Measurements from ENCODE around the gene ZNF319.
"Not testable (repeated sequence)": the region's sequence is repeated elsewhere in the genome, so short reads cannot be mapped to it uniquely, and the experiment has no call there.

The ZNF319 gene

DNA sequence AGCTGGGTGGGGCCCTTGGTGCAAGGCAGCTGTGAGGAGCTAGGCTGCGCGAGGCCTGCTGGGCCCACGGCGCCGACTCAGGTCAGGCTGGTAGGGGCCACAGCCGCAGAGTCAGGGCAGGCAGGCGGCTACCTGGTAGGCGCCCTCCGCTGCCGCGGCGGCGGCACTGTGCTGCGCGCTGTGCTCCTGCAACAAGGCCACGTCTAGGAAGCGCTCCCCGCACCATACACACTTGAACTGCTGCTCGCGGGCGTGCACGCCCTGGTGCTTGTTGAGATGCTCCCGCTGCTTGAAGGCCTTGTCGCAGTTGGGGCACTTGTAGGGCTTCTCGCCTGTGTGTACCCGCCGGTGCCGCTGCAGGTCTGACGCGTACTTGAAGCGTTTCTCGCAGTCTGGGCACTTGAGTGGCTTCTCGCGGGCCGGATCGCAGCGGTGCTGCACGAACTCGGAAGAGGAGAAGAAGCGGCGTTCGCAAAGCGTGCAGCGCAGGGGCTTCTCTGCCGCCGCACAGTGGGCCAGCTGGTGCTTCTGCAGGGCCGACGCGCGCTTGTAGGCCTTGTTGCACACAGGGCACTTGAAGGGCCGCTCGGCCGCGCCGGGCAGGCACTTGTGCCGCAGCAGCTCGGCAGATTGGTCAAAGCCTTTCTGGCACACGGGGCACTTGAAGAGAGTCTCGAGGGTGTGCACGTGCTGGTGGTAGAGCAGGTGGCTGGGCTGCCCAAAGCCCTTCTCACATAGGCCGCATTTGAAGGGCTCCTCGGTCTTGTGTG lies 3.9 kb downstream of the ZNF319 start:
- no peak for DNase-seq

DNA sequence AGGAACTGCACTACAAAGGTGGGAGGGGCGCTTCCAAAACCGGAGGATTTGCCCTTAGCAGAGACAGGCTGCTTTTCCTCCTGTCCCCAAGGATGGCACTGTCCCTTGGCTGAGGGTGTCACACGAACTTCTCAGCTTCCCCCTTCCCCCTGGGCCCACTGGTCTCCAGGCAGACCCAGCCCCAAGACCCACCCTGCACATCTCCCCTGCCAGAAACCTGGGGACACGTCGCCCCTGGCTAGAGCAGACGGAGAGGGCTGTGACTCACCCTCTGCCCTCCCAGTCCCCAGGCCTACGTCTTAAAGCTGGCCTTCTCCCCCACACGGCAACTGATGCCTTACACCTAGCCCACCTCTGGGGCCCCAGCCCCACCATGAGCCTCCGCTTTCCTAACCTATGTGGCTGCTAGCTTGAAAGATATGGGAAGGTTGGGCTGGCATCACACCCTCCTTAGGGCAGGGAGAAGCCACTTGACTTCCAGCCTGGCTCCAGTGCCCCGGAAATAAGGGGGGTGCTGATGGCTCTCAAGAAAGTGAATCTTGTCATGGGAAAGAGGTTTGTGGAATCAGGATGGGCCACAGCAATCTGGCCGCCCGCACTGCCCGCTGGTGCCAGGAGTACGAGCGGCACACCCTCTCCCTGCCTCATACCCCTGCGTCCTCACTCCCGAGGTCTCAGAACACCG lies 4.6 kb downstream of the ZNF319 start:
- no peak for DNase-seq

DNA sequence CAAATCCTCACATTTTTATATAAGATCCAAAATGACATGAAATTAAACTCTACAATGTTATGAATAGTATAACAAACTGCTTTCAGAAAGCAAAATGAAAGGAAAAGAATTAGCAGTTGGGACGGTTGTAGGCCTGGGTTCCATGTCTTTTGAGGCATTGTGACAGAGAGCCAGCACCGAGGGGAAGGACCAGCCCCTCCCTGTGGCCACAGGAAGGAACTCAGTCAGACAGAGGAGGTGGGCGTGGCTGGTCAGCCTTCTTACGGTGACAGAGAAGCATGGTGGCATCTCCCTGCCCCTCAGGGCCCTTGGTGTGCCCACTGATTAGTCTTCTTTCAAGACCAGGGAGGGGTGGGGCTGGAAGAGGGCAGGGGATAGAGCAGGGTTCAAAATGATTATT lies 5.7 kb downstream of the ZNF319 start:
- DNase-seq, result peak; percentile 45

DNA sequence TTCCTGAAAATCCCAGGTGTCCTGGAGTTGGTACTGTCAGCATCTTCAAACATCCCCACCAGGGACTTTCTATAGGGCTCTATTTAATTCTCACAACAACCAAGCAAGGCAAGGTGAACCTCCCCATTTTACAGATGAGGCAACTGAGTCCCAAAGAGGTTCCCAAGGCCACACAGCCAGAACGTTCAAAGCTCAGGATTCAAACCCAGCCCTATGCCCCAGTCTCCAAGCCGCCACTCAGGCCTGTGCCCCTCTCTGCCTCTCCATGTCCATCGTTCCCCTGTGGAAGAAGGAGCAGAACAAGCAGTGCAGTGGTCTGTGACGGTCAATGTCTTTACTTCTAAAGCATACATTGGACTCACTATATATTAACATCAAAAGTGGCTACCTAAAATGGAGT lies 6.1 kb downstream of the ZNF319 start:
- DNase-seq, result no peak

DNA sequence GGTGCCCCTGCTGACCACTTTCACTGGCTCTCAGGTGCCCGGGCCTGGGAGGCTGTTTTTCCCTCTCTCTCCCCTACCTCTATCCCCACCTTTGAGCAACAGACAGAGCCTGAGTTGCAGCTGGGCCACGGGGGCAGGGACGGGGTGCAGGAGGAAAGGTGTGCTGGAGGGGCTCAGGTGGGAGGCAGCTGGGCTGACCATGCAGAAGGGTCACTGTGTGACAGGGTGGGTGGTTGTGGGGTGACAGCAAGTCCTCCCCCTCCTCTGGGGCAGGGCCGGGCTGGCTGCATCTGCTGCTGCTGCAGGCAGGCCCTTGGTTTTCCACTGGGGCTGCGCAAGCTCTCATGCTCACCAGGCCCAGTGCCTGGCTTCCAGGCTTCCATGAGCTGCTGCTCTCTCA lies 6.6 kb downstream of the ZNF319 start:
- DNase-seq, result no peak

DNA sequence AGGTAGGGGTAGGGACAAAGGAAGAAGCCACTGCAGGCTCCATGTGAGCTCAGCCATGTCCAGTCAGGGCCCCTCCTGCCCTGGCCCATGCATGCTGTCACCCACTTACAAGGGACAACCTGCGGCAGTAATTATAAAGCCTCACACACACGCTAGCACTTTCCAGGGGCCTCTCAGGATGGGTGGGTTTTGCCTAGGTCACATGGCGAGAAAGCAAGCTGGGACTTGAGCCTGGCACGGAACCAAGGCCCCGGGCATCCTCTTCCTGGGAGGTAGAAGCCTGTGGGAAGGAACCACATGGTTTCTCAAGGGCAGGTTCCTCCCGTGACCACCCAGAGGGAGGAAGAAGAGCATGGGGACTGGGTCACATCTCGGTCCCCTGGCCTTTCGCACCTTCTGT lies 7.0 kb downstream of the ZNF319 start:
- DNase-seq, result no peak

DNA sequence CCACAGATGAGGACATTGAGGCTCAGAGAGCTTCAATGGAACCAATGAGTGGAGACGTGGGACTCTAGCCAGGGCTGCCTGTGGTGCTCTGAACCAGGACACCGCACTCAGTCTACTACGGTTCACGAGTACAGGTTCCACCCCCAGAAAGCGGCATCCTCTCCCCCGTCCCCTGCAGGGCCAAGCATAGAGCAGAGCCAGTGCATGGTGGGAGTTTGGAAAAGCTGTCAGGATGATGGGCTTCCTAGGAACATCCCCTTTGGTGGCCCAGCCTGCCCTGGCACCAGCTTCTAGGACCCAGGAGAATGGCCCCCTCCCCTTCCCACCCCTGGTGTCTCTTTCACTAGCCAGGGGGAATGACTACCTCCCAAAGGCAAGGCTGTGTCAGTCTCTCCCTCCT lies 8.4 kb downstream of the ZNF319 start:
- DNase-seq, result no peak

DNA sequence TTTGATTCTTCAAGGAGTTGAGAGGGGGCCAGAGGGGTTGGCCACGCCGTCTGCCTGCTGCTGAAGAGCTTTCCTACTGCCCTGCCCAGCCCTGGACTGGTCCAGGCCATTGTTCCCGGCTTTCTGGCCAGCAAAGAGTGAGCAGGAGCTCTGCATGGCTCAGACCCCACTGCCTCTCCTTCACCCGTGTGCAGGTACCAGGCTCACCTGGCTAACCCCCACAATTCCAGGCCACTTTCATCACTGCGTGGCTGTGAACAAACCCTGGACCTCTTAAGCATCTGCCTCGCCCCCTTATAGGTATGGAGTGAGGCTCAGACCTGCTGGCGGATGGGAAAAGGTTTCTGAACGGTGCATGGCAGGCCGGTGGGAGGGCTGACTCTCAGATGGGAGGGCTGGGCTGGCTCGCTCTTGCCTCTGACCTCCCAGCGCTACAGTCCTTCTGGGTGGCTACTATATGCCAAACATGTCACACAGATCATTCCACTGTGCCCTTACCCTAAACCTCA lies 8.9 kb downstream of the ZNF319 start:
- no peak for DNase-seq

DNA sequence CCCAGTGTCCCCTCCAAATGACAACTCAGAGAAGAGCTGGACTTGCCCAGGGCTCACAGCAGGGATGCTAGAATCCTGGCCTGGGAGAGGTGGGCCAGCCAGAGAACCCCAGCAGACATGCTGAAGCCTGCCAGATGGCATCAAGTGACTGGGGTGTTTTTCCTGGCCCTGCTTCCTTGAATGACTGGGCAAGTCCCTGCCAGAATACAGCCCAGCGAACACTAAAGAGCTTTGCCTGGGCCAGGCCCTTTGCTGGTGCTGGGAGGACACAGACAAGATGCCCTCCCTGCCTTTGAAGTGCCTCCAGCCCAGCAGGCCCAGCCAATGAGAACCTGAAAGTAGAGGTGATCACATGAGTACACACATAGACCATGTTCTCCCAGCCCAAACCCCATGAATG lies 11.5 kb downstream of the ZNF319 start:
- DNase-seq, result no peak

DNA sequence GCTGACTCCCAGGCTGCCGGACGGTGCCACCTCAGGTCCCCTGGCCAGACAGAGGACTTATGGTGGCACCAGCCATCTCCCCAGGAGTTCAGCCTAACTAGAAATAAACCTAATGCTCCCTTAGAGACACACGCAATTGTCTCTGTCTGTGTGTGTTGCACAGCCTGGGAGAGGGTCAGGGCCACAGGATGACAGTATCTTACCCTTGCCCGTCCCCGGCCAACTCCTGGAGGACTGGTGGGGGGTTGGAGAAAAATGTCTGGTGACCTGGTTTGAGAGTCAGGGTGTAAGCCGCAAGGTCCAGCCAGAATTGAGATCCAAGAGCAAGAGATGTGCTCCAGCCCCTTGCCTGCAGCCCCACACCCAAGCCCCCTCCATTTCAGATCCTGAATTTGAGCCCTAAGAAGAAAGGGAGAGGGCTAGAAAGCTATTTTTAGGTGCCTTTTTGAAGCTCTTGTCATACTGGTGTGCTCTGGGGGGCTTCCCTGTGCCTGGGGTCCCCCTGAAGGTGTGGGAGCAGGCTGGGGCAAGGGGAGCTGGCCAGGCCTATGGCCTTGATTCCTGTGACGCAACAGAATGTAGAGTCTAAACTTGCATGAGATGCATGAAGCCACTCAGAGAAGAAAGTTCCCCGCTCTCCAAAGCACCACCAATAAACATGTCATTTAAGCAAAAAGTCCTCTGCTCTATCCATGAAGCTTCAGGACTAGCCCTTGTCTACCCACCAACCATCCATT lies 12.9 kb downstream of the ZNF319 start:
- no peak for DNase-seq

DNA sequence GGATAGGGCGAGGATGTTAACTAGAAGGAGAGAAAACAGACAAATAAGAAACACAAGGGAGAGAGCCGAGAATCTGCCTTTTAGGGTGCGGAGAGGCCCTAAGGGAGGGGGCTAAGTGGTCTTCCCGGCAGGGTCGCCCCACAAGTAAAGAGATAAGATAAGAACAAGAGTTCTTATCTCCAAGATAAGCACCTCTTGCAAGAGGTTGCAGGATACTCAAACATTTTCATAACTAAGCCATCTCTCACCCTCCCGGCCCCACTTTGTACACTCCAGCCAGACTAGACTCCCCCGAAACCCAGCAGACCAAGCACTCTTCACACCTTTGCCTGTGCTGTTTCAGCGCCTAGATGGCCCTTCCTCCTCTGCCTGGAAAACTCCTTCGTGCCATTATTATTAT lies 14.3 kb downstream of the ZNF319 start:
- DNase-seq, result no peak

DNA sequence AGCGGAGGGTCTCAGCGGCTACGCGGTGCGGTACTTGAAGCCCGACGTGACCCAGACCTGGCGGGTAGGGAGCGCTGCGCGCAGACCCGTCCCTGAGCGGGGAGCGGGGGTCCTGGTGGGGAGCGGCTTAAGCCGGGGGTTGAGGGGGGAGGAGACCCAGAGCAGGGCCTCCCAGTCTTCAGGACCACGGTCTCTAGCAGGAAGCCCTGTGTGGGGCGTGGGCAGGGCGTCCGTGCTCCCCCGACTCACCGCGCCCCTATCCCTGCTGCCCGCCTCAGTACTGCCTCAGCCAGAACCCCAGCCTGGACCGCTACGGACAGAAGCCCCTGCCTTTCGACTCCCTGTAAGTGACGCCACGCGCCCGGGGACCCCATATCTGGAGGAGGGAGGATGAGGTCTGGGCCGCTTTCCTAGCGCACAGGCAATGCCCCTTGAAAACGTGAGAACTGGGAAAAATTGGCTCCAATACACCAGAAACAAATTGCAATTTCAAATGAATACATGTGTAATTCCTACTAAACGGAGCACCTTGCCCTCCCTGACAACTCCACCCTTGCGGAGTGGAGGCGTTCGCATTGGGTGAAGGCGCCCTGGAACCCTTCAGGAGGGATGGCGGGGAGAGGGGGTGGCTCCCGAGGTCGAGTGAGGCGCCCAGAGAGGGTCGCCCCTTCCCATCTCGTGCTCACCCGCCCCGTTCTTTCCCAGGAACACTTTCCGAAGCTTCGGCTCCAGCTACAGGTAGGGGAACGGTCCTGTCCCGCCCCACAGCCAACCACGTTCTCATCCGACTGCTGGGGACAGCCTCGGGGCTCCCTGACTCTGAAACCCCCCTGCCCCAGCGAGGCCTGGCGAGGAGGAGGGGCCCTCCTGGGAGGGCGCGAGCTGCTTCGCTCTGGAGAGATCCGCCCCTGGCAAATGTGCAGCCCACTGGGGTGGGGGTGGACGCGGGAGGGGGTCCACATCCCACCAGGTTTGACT lies 15.0 kb downstream of the ZNF319 start:
- no peak for DNase-seq

DNA sequence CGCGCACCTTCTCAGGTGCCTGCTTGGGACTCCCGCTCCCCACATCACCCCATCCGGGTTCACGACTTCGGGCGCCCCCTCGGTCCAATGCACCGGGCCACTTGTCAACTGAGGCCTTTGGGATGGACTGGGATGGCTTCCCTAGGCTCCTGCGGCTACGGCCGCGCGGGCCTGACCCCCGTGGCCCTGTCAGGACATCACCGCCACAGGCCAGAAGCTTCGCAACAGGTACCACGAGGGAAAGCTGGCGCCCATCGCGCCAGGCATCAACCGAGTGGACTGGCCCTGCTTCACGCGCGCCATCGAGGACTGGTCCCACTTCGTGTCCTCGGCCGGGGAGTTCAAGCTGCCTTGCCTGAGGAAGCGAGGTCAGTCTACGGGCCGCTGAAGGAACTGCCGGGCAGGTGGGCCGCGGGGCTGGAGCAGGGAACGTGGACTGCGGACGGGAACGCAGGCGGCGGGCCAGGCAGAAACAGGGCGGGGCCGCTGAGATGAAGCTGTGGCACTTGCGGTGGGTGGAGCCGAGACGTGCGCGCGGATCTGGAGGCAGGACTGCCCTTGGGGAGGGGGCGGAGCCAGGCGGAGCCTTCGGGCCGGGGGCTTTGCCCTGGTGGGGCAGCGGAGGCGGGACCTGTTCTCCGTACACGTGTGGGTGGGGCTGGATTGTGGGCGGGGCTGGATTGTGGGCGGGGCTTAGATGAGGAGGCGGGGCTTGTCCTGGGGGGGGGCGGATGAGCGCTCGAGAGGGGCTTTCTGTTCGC lies 15.8 kb downstream of the ZNF319 start:
- peak; percentile 94 for DNase-seq

DNA sequence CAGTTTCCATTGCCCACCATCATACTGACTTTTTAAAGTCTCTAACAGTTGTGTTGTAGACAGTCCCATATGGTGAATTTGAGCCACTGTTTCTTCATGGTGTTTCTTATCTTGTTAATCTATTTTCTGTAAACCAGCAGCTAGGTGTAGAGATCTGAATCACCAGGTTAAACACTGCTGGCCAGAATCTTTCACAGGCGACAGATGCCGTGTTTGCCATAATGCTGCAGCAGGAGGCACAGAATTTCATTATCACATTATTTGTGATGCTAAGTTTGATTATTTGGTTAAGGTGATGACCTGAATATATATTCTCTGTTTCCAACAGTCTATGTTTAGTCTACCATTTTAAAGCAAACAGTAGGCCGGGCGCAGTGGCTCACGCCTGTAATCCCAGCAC lies 18.1 kb downstream of the ZNF319 start:
- DNase-seq, result no peak

DNA sequence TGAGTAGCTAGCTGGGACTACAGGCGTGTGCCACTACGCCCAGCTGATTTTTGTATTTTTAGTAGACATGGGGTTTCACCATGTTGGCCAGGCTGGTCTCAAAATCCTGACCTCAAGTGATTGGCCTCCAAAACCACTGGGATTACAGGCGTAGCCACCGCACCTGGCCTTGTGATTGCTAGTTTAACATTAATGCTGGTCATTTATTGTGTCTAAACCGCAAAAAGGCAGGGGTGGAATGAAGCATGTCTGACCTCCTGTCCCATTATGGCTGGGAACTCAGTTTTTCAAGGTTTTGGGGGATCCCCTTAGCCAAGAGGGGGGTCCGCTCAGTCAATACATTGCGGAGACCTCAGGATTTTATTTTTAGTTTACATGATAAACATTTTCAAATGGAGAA lies 18.8 kb downstream of the ZNF319 start:
- no peak for DNase-seq

DNA sequence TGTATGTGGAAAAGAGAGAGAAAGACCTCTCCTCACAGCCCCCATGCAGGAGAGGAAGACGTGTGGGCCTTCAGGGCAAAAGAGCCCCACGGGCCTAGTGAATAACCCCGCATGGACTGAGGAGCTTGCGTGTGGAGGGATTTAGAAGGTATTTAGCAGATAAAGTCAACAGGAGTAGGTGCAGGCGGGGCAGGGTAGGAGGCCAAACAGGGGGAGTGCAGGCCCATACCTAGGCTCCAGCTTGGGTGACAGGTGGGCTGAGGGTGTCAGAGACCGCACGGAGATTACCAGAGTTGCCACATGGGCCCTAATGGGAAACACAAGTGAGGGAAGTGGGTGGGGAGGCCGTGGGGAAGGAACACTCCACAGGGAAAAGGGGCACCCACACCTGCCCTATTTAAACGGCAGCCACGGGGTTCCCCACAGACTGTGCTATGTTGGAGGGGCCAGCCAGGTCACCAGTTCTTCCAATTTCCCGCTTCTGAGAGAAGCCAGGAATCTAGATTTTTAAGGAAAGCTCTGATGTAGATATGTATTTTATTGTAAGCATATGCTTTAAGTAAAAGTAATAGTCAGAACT lies 21.4 kb downstream of the ZNF319 start:
- DNase-seq, result no peak

DNA sequence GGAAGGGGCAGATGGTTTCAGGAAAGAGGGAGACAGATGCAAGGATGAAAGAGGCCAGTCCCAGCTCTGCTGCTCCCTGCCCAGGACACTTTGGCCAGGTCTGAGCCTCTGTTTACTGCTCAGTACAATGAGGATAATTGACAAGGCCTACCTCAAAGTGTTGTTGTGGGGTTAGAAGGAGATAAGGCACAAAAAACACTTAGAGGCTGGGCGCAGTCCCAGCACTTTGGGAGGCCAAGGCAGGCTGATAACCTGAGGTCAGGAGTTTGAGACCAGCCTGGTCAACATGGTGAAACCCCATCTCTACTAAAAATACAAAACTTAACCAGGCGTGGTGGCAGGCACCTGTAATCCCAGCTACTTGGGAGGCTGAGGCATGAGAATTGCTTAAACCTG lies 22.4 kb downstream of the ZNF319 start:
- not testable (repeated sequence) for DNase-seq

DNA sequence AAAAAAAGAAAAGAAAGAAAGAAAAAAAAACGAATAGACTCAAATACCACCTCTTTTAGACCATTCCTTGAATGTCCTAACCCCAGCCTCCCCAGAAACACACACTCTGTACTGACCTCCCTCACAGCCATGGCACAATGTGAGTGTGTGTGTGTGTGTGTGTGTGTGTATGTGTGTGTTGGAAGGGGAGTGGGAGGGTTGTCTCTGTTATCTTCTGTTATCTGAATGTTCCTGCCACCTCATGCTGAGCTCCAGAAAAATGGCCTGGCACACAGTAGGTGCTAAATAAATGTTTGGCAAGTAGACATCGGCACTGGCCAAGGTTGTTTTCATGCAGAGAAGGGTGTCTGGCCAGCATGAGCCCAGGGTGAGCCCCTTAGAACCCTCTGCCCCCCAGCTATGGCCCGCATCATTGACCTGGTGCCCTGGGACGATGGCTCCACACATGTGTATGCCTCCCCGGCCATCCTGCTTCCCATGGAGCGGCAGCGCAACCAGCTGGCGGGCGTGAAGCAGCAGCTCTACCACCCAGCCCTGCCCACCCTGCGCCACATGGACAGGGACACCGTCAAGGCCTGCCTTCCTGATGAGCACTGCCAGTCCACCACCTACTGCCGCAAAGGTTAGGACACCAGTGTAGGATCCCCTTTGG lies 22.9 kb downstream of the ZNF319 start:
- DNase-seq, result no peak

DNA sequence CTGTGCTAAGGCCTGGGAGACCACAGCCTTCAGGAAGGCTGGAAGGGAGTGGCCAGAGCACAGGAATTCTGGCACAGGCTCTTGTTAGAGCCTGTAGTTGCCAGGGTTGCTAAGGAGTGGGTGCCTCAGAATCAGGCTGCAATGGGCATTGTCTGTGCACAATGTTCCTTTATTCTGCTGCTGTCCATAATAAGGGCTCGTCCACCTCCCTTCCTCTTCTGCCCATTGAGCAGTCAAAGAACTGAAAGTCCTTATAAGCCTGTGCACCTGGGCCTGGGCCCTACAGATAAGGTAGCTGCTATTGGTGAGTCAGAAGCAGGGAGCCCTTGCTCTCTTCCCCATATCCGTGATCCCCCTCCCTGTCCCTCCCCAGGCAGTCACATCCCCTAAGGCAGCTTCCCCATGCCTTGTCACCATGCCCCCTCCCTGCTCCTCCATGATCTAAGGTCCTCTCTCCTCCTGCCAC lies 24.1 kb downstream of the ZNF319 start:
- DNase-seq, result no peak

DNA sequence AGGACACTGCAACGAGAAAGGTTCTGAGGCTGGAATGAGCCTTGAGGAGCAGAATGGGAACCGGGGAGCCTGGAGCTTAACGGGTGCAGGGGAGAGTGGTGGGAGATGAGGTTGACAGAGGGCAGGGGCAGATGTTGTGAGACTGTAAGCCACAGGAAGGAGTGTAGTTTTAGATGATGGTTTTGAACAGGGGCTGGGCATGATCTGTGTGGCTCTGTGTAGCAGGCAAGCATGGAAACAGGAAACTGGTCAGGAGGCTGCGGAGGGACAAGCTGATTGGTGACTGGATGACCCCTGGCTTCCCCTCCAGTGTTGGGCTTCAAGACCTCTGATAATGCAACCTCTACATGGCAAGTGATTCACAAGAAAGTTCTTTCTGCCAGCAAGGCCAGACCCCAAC lies 28.2 kb downstream of the ZNF319 start:
- no peak for DNase-seq

DNA sequence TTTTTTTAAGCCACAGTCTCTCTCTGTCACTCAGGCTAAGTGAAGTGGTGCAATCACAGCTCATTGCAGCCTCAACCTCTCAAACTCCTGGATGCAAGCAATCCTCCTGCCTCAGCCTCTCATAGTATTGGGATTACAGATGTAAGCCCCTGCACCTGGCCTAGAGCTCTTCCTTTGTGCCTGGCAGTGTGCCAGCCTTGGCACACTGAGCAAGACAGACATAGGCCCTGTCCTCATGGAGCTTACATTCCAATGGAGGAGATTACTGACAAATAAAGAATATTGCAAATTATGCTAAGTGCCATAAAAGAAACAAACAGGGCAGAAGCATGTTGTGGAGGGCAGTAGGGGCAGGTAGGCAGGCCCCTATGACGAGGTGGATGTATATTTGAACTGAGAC lies 28.6 kb downstream of the ZNF319 start:
- no peak for DNase-seq

Measured in activated CD4-positive, alpha-beta T cell treated with anti-CD3 and anti-CD28 coated beads for 48 hours (primary cell).